Activated CD8-positive, alpha-beta memory T cell treated with anti-CD3 and anti-CD28 coated beads, Interleukin-2, amount 50 U/mL, for 24 hours (primary cell): Measurements from ENCODE around the gene CASP8.
"Not testable (repeated sequence)": the region's sequence is repeated elsewhere in the genome, so short reads cannot be mapped to it uniquely, and the experiment has no call there.

ENCODE experiments used
- DNase-seq: peaks from one replicate; pipeline ENCODE4 v3.0.0-alpha.2; 2020; ENCODE audit errors: extremely low read depth

The CASP8 gene

GRCh38 chr2:201269764-201270163, 9.4 kb downstream of the CASP8 start:
- no peak for DNase-seq

DNA sequence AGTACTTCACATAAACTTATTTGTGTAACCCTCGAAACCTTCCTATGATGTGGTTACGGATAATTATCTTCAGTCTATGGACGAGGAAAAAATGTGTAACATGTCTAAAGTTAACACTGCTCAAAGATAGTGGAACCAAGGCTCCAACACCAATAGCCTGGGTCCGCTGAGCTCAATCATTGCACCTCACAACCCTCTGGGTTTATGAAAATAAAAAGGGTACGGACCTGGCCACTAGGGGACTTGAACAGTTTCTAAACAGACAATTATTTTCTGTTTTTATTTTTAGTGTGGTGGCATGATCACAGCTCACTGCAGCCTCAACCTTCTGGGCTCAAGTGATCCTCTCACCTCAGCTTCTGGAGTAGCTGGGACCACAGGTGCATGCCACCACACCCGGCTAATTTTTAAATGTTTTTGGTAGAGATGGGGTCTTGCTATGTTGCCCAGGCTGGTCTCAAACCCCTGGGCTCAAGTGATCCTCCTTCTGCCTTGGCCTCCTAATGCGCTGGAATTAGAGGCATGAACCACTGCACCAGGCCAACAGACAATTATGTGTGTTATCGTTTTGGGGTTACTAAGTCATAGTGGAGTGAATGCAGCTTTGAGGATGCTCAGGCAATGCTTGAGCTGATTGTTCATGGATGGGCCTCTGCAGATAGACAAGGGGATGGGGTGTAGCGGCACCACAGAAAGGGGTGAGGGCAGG, 10.1 kb downstream of the CASP8 start:
- DNase-seq: no peak

DNA sequence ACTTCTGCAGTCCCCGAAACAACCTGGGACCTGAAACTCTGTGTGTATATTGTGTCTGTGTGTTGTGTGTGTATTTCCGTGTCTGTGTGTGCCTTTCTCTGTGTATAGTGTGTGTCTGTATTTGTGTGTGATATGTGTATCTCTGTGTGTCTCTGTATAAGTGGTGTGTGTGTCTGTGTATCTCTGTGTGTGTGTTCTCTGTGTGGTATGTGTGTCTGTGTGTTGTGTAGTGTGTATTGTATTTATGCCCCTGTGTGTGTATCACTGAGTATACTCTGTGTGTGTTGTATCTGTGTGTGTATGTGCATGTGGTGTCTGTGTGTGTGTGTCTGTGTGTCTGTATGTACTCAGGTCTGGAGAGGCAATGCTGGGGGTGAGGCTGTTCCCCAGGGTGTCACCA, 11.6 kb downstream of the CASP8 start:
- DNase-seq: no peak

- no peak for DNase-seq
These were observed 13.1 kb downstream of the CASP8 start for GRCh38 chr2:201273330-201273983.

DNA sequence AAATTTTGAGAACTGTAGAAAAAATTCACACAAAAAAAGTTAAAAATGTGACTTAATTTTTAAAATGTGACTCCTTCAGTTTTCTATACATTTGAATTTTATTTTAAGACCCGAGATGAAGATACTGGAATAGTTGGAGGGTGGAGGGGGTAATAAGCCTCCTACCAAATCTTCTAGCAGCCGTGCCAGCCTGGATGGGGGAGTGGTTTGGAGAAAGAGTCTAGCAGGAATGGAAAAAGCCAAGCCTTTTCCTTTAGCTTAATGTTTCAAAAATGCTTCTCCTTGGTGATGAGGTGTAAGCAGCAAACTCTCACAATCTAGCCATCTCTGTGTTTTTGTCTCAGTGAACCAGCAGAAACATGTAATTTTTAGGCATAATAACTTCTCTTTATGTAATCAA, 14.7 kb downstream of the CASP8 start:
- no peak for DNase-seq

DNA sequence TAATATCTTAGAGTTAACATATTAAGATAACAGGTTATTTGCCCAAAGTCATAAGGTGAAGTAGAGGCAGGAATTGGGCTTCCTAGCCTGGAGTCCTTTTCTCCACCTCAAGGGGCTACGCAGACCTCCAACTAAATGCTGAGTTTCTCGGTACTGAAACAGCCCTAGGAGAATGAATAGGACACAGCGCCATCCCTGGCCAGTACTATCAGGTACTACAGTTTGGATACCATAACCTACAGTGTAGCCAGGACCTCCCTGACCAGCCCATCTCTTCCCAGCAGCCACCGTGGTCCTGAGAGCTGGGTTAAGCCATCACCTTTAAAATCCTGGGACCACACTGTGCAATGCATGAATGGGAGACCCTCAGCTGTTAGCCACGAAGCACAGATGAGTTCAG, 15.7 kb downstream of the CASP8 start:
- no peak for DNase-seq

DNA sequence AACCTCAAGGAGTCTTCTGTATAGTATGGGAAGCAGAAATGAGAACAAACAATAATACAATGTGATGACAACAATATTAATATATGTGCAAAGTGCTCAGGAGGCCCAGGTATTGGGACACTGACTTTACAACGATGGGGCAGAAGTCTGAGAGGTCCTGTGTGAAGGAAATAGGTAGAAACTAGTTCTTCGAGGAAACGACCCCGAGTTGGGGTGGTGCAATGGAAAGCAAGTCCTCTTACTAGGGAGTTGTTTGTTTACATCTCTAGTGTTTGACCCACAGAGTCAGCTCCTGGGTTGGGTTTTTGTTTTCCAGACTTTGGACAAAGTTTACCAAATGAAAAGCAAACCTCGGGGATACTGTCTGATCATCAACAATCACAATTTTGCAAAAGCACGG, 16.2 kb downstream of the CASP8 start:
- DNase-seq: no peak

DNA sequence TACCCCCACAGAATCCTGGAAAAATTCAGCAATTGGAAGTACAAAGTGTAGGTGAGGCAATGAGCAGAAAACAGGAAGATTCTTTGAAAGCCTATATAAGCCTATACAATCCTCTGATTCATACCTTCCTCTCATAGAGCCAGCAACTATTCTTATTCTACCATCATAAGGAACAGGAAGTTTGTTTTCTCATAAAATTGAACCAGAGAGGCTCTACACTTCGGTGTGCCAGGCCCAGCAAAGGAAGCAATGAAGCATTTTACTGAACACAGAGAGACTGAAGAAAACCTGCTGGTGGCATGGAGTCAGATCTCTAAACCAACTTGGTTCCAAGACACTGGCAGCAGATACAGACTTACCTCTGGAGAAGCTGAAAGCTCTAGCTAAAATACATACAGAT, 18.7 kb downstream of the CASP8 start:
- DNase-seq: no peak

DNA sequence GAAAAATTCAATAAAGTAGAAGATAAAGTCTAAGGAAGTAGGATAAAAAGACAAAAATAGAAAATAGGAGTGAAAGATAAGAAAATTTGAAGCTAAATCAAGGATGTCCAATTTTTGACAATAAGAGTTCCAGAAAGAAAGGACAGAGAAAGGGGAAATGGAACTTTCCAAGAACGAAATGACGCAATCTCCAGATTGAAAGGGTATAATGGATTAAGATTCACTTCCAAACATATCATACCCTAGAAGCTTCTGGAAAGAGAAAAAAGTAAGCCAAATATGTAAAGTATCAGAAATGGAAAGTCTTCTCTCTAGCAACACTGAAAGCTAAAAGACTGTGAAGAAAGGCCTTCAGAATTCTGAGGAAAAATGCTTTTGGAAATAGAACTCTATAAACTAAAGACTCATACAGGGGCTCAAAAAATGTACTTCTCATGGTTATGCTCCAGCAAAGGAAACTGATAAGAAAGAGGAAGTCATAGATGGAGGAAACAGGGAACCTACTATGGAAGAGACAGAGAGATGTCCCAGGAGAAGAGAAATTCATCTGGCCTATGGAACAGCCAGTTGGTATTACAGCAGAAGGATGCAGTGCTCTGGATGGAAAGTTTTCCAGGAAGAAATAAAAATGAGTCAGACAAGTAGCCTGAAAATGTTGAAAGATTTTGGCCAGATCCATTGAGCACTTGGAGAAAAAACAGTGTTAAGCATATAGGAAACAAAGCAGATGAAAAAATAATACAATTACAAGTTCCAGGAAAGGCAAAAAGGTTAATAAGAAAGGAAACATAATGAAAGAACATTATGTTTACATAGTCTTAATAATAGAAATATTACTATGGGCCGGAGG, 20.1 kb downstream of the CASP8 start:
- DNase-seq: no peak

DNA sequence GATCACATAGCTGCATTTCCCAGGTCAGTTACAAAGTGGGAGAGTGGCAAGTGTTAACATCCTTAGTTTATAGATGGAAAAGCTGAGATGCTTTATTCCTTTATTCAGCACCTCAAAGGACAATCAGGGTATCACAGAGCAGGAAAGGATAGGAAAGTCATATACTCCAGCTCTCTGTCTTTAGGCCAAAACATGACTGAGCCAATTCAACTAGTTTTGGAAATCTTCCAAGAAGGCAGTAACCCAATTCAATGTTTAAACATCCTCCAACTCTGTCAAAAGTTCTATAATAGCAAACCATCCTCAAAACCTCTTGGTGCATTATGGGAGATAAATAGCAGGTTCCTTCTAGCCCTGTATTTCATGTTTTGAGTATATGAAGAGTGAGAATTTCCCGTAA, 25.2 kb downstream of the CASP8 start:
- DNase-seq: no peak

DNA sequence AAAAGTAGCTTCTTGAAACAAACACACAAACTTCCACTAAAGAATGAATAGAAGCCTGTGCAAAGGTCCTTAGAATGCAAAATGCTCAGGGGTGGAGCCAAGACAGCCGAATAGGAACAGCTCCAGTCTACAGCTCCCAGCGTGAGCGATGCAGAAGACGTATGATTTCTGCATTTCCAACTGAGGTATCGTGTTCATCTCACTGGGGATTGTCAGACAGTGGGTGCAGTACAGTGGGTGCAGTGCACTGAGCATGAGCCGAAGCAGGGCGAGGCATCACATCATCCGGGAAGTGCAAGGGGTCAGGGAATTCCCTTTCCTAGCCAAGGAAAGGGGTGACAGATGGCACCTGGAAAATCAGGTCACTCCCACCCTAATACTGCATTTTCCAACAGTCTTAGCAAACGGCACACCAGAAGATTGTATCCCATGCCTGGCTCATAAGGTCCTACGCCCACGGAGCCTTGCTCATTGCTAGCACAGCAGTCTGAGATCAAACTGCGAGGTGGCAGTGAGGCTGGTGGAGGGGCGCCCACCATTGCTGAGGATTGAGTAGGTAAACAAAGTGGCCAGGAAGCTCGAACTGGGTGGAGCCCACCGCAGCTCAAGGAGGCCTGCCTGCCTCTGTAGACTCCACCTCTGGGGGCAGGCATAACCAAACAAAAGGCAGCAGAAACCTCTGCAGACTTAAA, 30.3 kb downstream of the CASP8 start:
- DNase-seq: not testable (repeated sequence)

DNA sequence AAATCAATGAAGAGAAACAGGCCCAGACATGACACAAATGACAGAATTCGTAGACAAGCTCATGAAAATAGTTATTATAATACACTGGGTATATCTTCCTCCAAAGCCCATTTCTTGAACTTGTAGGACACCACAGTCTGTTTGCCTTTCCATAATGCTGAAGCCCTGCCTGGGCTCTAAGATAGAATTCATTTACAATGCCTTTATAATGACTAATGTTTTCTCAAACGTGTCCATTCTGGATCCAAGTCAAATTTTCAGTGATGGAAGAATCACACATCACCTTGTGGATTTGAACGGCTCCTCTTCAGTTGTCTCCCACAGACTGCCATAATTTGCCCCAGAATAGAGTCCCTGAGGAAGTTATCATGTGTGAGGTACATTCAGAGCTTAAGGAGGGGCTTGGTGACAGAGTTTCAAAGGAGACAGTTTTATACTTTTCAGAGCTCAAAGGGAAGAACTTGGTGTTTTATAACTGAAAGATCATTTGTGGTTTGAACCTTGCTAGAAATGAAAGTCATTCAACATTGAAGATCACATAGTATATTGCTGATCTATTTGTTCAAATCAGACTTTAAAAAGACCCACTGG, 38.2 kb downstream of the CASP8 start:
- DNase-seq: no peak

DNA sequence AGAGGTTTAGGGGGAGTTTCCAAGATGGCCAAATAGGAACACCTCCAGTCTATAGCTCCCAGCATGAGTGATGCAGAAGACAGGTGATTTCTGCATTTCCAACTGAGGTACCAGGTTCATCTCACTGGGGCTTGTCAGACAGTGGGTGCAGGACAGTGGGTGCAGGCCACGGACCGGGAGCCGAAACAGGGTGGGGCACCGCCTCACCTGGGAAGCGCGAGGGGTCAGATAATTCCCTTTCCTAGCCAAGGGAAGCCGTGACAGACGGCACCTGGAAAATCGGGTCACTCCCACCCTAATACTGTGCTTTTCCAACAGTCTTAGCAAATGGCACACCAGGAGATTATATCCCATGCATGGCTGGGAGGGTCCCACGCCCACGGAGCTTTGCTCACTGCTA, 39.6 kb downstream of the CASP8 start:
- not testable (repeated sequence) for DNase-seq

GRCh38 chr2:201307876-201308275, 47.5 kb downstream of the CASP8 start:
- no peak for DNase-seq

GRCh38 chr2:201308914-201309313, 48.6 kb downstream of the CASP8 start:
- DNase-seq: no peak

GRCh38 chr2:201313362-201313761, 53.0 kb downstream of the CASP8 start:
- no peak for DNase-seq

GRCh38 chr2:201319511-201319910, 59.2 kb downstream of the CASP8 start:
- no peak for DNase-seq

DNA sequence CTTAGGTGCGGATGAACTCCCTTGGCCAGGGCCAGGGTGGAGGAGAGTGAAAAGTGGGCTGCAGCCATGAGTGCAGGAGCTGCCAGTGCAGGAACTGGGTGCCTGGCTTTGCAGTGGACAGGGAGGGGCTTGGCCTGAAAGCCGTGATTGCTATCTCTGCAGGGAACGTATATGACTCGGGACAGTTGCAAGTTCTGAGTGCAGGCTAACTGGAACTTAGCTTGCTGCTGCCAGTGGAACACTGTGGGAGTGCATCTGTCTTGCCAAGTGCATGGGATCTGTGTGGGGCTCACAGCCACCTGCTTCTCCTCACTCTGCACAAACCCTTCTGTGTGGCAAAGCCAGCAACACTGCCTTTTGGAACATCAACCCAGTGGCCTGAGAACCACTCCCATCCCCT, 59.9 kb downstream of the CASP8 start:
- no peak for DNase-seq

- DNase-seq: no peak
These were observed 60.4 kb downstream of the CASP8 start for GRCh38 chr2:201320701-201321100.

GRCh38 chr2:201322772-201323171, 62.4 kb downstream of the CASP8 start:
- no peak for DNase-seq

GRCh38 chr2:201327678-201328077, 67.3 kb downstream of the CASP8 start:
- no peak for DNase-seq

DNA sequence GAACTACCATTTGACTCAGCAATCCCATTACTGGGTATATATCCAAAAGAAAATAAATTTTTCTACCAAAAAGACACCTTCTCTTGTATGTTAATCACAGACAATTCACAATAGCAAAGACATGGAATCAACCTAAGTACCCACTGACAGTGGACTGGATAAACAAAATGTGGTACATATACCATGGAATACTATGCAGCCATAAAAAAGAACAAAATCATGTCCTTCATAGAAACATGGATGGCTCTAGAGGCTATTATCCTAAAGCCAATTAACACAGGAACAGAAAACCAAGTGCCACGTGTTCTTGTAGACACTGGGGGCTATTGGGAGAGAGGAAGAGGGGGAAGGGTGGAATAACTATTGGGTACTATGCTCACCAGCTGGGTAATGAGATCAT, 69.1 kb downstream of the CASP8 start:
- no peak for DNase-seq
